Amniotic epithelial cell (primary cell): ENCODE measurements around the gene LHFPL6.

Experiments used
- DNase-seq: peaks from one replicate; pipeline ENCODE4 v3.0.0-alpha.2; 2010; ENCODE audit warnings: low read depth

Gene LHFPL6

GRCh38 chr13:39410964-39411363 is 192.0 kb downstream of the LHFPL6 start:
- DNase-seq, result no peak

DNA sequence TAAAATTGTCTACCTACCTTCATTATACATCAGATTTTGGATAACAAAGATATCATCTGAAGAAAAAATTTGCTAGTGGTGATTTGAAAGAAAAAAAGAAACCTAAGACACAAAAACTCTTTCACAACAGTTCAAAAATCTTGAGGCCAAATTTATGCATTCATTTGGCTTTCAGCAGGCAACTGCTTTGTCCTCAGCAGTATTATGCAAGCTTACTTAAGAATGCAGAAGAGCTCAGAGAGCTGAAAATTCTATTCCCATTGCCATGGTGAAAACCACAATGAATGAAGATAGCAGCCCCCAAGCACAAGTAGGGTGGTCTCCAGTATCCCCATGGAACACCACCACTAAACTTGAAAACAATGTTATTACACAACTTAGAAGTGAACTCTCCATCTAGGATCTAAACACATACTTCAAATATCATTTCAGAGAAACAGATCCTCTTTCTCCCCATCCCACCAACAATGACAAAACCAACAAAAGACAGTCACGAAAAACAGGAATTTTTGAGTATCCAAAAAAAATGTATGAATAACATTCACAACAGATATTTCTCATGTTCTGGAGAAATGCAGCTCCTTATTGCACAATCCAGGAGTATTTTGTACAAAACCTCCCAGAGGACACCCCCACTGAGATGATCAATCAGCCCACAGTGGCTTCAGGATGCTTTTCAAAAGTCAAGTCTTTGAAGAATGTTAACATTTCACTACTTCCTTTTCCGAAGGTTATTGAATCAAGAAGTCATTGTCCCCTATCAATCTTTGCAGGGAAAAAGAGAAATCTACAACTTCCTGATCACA is 192.7 kb downstream of the LHFPL6 start:
- DNase-seq, result peak; percentile 92

DNA sequence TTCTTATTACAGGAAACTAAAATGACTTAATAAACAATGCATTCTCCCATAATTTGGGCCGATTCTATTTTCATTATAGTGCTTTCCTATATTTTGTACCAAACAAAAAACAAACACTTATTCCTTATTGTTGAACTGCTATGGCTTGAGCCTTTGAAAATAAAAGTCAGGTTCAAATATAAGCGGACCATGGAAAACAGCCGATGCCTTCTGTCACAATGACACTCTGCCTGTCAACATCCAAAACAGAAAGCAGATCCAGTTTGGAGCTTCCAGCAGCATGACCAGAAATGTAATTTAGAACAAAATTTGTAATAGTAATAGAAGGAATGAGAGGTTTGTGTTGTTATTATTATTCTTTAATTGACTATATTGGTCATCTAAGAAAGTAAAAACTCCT is 194.5 kb downstream of the LHFPL6 start:
- DNase-seq, result no peak

- DNase-seq, result peak; percentile 48
Measured at GRCh38 chr13:39407786-39408185, 195.2 kb downstream of the LHFPL6 start.

DNA sequence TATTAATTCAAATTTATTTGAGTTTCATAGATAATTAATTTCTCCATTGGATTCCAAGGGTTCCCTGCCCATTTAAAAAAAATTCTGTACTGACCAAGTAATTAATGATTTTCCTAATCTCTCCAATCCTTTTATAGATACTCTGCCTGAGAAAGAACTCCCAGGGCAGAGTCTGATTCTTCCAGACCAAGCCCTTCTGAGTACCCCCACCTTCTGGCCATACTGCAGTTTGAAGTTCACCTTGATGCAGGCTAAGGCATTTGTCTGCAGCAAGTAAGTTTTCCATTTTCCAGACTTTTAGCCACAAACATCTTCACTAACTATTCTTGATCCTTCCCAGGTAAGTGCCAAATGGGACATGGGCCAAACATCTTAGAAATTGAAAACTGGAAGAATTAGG is 195.9 kb downstream of the LHFPL6 start:
- DNase-seq, result no peak

DNA sequence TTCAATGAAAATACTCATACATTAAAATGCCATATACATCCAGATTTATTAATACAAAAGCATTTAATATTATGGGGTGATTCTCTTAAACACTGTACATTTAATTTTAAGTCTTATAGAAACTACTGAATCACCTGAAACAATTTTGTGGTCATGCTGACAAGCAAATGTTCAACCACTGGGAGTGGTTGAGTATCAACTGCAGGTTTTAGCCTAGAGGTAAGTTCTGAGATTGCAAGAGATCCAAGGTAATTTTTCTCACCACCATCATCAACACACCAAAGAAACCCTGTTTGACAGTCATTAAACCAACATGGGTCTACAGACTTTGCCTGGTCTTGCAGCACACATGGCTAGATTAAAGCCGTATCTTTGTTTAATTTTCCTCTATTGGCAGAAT is 196.3 kb downstream of the LHFPL6 start:
- DNase-seq, result no peak

GRCh38 chr13:39405596-39406205 is 197.3 kb downstream of the LHFPL6 start:
- DNase-seq, result no peak

DNA sequence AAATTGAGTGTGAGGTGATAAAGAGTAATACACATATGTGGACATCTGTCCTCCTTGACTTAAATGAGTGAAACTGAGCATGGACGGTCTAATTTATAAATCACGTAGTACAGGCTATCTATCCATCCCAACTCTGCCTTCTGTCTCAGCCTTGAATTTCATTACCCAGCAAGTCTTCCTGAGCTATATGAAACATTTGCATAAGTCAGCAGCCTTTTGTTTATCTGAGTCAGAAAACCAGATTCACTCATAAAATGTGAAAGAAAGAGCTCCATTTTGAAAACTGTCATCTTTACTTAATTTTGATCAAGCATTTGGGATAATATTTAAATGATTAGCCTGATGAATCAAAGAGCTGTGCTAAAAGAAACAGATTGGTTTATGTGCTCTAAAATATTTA is 197.9 kb downstream of the LHFPL6 start:
- DNase-seq, result no peak

- DNase-seq, result no peak
Measured at GRCh38 chr13:39403106-39403505, 199.9 kb downstream of the LHFPL6 start.

GRCh38 chr13:39402221-39402970 is 200.6 kb downstream of the LHFPL6 start:
- DNase-seq, result no peak

- peak; percentile 70 for DNase-seq
Measured at GRCh38 chr13:39401756-39402155, 201.2 kb downstream of the LHFPL6 start.

DNA sequence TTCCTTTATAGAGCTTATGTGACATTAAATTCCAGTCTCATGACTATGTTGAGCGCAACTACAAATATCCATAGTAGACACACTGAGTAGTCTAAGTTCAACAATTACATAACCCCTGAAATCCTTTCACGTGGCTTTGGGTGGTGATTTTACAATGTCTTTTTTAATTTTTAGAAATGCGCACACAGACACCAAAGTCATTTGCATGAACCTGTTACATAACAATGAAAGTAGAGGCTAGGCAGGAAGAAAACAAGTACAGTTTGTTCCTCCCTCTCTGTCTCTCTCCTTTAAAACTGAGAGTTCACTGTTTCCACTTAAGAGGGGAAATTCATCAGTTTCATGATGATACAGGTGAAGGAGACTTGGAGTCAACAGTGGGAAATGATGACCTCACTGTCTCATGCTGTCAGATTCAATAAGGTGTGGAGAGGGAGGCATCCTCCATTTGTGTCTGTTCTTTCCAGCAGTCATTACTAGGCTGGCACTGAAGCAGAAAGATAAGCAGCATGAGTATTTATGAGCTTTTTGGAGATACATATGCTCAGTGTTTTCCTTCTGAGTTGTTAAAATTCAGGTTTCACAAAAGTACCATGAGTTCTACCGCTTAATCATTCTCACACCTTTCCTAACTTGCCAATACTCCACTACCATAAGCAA is 201.8 kb downstream of the LHFPL6 start:
- DNase-seq, result no peak

DNA sequence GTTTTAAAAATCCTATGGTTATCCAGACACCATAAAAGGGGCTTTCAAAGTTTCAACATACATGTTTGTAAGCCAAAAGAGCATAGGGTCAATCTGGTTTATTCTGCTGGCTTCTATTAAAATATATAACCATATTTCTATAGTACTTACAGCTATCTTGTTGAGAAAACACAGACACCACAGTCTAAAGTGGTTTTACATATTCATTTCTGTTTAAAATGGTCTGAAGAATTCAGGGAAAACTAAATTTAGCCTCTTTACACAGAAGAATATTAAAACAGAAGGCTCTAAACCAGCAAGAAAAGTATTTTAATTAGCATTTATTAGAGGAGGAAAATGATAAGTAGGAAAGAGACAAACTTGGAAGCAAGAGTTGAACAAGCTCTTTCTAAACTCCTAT is 203.9 kb downstream of the LHFPL6 start:
- DNase-seq, result no peak

GRCh38 chr13:39397896-39398265 is 205.1 kb downstream of the LHFPL6 start:
- DNase-seq, result no peak

DNA sequence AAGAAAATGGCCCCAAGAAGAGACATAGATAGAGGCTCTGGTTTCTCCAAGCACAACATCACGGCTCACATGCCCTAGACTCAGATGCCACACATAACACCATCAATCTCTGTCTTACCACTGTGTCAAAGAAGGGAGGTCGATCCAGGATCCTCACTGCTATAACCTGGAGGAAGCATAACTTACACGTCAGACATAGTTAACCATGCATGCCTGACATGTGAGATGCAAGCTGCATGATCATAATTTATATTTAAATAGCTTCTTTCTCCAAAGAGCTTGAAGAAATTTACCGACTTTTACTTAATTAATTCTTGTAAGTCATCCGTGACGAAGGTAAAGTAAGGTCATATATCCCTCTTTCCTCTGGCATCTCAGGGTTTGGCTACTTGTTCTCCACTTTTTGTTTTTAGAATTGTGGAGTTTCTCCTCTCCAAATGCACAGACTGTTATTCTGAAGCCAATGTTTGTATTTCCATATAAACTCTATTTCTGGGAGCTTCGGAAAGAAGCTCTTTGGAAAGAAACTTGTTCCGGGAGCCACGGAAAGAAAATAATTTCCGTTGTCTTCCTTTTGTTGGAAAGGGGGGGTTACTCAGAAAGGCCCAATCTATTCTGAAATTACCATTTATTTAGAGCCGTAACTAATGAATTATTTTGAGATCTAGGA is 205.6 kb downstream of the LHFPL6 start:
- DNase-seq, result no peak

DNA sequence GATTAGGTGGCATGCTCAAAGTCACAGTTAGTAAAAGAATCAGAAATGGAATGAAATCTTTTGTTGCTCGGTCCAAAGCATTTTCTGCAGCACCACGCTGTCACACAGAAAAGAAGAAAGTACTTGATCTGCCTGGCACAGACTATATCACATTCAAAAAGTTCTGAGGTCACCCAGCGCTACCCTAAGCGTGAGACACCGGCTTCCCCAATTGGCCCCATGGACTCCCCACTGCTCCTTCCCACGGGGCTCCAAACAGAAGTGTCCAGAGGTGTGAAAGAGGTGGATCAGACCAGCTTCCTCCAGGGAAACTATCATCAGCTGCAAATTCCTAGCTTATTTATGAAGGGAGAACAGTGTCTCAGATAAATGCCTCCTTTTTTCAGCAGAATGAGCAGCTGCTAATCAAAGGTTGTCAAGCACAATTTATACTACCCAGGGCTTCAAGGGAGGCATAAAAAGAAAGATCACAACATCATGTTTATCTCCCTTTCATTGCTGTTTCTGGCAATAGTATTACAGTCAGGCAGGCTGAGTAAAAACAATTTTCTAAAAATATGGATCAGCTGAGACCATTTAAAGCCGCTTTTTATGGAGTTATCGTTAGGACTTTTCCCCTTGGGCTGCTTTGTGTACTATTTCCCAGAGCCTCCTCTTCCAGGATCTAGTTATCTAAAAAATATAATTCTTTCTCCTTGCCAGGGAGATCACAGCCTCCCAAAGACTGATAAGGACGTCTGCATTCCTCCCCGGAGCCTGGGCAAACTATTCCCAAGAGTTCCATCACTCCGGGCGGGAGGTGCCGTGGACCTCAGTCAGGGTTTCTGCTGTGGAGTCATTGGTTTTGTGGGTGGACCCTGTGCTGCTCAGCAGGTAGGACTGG is 208.0 kb downstream of the LHFPL6 start:
- peak; percentile 72 for DNase-seq

DNA sequence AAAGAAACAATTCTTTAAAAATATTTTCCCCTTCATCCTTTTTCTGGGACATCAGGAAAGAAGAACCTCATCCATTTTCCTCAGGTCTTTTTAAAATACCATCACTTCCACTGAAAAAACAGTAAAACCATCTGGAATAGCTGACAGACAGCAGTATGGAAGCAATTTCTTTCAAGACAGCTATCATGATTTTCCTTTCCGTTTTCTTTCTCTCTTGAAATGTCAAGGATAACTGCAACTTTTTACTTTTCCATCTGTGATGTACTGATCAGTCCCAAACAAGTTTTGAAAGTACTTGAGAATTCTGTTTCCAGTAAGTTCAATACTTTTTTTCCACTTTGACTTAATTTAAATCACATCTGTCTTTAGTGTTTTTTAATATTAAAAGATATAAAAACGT is 211.2 kb downstream of the LHFPL6 start:
- no peak for DNase-seq

GRCh38 chr13:39389013-39389412 is 214.0 kb downstream of the LHFPL6 start:
- DNase-seq, result no peak

DNA sequence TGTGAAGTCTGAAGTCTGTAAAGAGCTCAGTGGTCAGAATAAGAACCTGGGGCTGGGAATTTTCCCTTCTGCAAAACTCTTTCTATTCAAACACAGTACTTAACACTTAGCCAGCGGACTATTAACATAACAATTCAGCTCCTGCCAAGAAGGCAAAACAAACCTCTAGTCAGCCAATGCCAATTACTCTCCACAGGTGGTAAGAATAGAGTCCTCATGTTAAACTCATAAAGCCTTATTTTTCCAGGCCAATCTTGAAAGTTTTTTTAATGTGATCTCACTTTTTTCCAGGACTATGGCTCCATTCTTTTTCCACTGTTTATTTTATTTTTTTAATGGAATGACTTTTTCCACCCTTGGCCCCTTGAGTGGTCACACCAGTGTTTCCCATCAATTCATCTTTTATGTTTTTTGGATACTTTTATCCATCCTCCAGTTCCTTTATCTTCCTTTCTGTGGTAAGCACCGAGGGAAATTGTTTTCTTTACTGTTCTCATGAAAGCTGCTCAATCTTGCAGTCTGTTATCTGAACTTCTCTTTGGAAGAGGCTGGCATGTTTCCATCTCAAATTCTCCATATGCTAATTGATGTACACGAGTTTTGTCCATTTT is 217.3 kb downstream of the LHFPL6 start:
- DNase-seq, result peak; percentile 56

DNA sequence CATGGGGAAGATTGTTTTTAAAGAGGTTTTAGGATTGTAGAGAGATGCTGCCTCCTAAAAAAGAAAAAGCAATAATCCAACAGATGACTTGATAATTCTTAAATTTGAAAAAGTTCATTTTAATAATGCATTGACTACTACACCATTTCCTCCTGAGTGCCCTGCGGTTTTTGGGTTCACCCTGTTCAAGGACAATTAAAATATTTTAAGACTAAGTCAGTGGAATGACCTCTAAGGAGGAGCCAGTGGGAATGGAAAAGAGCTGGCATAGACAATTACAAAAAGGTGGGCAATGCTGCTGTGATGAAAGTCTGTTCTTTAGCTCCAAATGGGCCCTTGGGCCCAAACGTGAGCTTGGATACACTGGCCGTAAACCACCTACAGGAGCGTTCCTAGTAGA is 217.8 kb downstream of the LHFPL6 start:
- DNase-seq, result no peak

DNA sequence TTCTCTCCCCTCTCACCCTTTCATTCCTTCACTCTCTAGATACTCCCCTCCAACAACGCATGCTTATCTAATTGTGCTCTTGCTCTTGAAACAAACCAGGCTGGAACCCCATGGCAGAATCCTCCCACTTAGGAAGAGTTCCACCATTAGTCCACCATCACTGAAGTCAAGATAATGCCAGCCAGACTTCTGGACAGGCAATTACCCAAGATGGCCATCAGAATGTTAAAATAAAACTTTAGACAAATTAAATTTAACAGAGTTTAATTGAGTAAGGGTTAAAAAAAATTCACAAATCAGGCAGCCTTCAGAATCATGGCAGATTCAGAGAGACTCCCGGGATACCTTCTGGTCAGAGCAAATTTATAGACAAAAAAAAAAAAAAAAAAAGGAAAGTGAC is 221.5 kb downstream of the LHFPL6 start:
- no peak for DNase-seq
